B cell (primary cell): ENCODE results near the gene PPP2R5B. TPM values are rescaled to one million over a fixed set of nuclear protein-coding genes. Genes with fewer than 3 reads are reported as not detected.

ENCODE experiments used
- ATAC-seq: fragments of 200-7000 bp; cut with Tn5 transposase; one replicate; pipeline ENCODE4 v1.10.0; 2021; ENCODE audit warnings: low read depth, mild to moderate bottlenecking, moderate number of reproducible peaks, moderate library complexity
- CTCF ChIA-PET: fragments of 350-600 bp; sonication (Branson Sonifier 250); formaldehyde crosslinking; loops from one replicate; lab custom pipeline; 2021; ENCODE audit warnings: antibody characterized with exemption, inconsistent platforms; lab: Charles Lee
- POLR2A ChIA-PET: fragments of 350-600 bp; sonication (Branson Sonifier 250); formaldehyde crosslinking; loops from one replicate; lab custom pipeline; 2021; ENCODE audit warnings: antibody characterized with exemption; lab: Charles Lee
- DNase-seq: peaks from one replicate; pipeline ENCODE4 v3.0.0; 2013
- H2AFZ ChIP-seq: 2 replicates; pipeline ENCODE4 v1.6.1; 2012; ENCODE audit warnings: mild to moderate bottlenecking, low read depth, low read length; ENCODE audit not compliant: insufficient read depth, poor library complexity, severe bottlenecking
- H3K27ac ChIP-seq, 2 donors: 1 replicate in 1 of 2; 2 replicates in 1 of 2; pipeline ENCODE4 v1.5.1; 2012 to 2013; ENCODE audit warnings: low read length in 2 of 2, mild to moderate bottlenecking in 2 of 2, moderate library complexity in 1 of 2
- H3K27me3 ChIP-seq, 4 experiments: fragments of 200-600 bp in 1 of 4; sonication (generic) in 1 of 4; replicated peaks in 1 of 4; 1 replicate in 2 of 4; 2 replicates in 2 of 4; pipeline versions ENCODE4 v1.6.1 to v1.7.0; 2013 to 2016; ENCODE audit warnings: low read length in 3 of 4, mild to moderate bottlenecking in 2 of 4, mixed read lengths in 1 of 4, moderate library complexity in 1 of 4; ENCODE audit not compliant: insufficient read depth in 4 of 4, control insufficient read depth in 3 of 4; ENCODE audit errors: control extremely low read depth in 1 of 4
- H3K36me3 ChIP-seq, 2 experiments: replicated peaks in 1 of 2; 1 replicate in 1 of 2; 2 replicates in 1 of 2; pipeline versions ENCODE4 v1.6.1 to v1.7.1; 2013; ENCODE audit warnings: low read length in 1 of 2; ENCODE audit not compliant: insufficient read depth in 2 of 2, control insufficient read depth in 1 of 2; ENCODE audit errors: control extremely low read depth in 1 of 2, extremely low read depth in 1 of 2
- H3K4me1 ChIP-seq, 2 donors: fragments of 200-600 bp in 1 of 2; sonication (generic) in 1 of 2; 1 replicate in 1 of 2; 2 replicates in 1 of 2; pipeline versions ENCODE4 v1.5.1 to v1.6.1; 2013 to 2017; ENCODE audit warnings: low read length in 2 of 2; ENCODE audit not compliant: control insufficient read depth in 2 of 2, insufficient read depth in 2 of 2
- H3K4me2 ChIP-seq: replicated peaks from 2 replicates; pipeline ENCODE3; 2012; ENCODE audit warnings: mild to moderate bottlenecking, low read depth, low read length; ENCODE audit not compliant: poor library complexity, severe bottlenecking
- H3K4me3 ChIP-seq, 5 experiments: fragments of 200-600 bp in 1 of 5; sonication (generic) in 1 of 5; 1 replicate in 3 of 5; 2 replicates in 2 of 5; pipeline versions ENCODE4 v1.5.1 to v1.7.0; 2011 to 2016; ENCODE audit warnings: low read length in 4 of 5, mild to moderate bottlenecking in 4 of 5, low read depth in 2 of 5, control low read depth in 1 of 5, moderate library complexity in 1 of 5; ENCODE audit not compliant: insufficient read depth in 1 of 5; ENCODE audit errors: control extremely low read depth in 1 of 5, extremely low read depth in 1 of 5
- H3K79me2 ChIP-seq: fragments of 200-600 bp; sonication (generic); one replicate; pipeline ENCODE4 v1.6.0; 2016; ENCODE audit warnings: low read length; ENCODE audit not compliant: control insufficient read depth, insufficient read depth
- H3K9ac ChIP-seq: fragments of 200-600 bp; sonication (generic); 2 replicates; pipeline ENCODE4 v1.6.1; 2017; ENCODE audit warnings: mild to moderate bottlenecking, low read length, moderate library complexity
- H3K9me3 ChIP-seq, 3 donors: one replicate each; pipeline versions ENCODE4 v1.6.1 to v1.7.1; 2013; ENCODE audit warnings: low read length in 2 of 3; ENCODE audit not compliant: control insufficient read depth in 2 of 3, insufficient read depth in 1 of 3; ENCODE audit errors: control extremely low read depth in 1 of 3
- H4K20me1 ChIP-seq: 2 replicates; pipeline ENCODE4 v1.6.0; 2012; ENCODE audit warnings: mild to moderate bottlenecking, low read length; ENCODE audit not compliant: insufficient read depth, control insufficient read depth, poor library complexity, severe bottlenecking
- H3K27ac Mint-ChIP-seq: one replicate; pipeline ENCODE4 v1.8.0; 2021; ENCODE audit warnings: mixed read lengths
- H3K27me3 Mint-ChIP-seq: one replicate; pipeline ENCODE4 v1.8.0; 2021; ENCODE audit warnings: mixed read lengths
- H3K4me1 Mint-ChIP-seq: one replicate; pipeline ENCODE4 v1.8.0; 2021; ENCODE audit warnings: mixed read lengths
- H3K4me3 Mint-ChIP-seq: one replicate; pipeline ENCODE4 v1.8.0; 2021; ENCODE audit warnings: mixed read lengths
- H3K9me3 Mint-ChIP-seq: one replicate; pipeline ENCODE4 v1.8.0; 2022; ENCODE audit warnings: mixed read lengths; ENCODE audit not compliant: insufficient read depth
- CTCF ChIP-seq: fragments of 200-600 bp; IDR thresholded peaks from one replicate; pipeline ENCODE4 v1.8.0; 2022; ENCODE audit warnings: antibody characterized with exemption, mild to moderate bottlenecking
- EZH2 ChIP-seq: IDR thresholded peaks from 2 replicates; pipeline ENCODE4 v1.6.1; 2012; ENCODE audit warnings: borderline replicate concordance, low read depth, mild to moderate bottlenecking, moderate library complexity, low read length; ENCODE audit not compliant: insufficient read depth, poor library complexity, severe bottlenecking
- WGBS: methylation state at CpG from one replicate; pipeline ENCODE4 v1.1.5; 2013; ENCODE audit warnings: missing lambda C conversion rate; ENCODE audit not compliant: insufficient coverage; 5-methylcytosine and 5-hydroxymethylcytosine counted together
- intact Hi-C: fragments of 100-400 bp; cut with micrococcal nuclease; formaldehyde crosslinking; loops from one replicate; pipeline ENCODE4 v1.10.0; 2022
- polyA plus RNA-seq: library from polyadenylated mRNA; depleted of rRNA; stranded (reverse); fragments of >200 nt; gene quantifications from 2 replicates; pipeline ENCODE4 v1.2.3, GENCODE V29; 2012
- total RNA-seq, 2 donors: library from RNA; stranded (reverse); fragments of 120-200 nt in 1 of 2; gene quantifications; 1 replicate in 1 of 2; 2 replicates in 1 of 2; pipeline versions ENCODE4 v1.2.3 to v1.2.4, GENCODE V29; 2013 to 2022

PPP2R5B gene
- total and polyA plus RNA-seq, 2 donors (not counting 1 experiment from before 2014, with no cell fraction given), result 22.6 to 30.5 TPM

- no peak overlapping the region for H2AFZ ChIP-seq
- intact Hi-C loops, result loop anchor here (10.0 kb wide), 1 partner anchor 204 kb away; the partner anchor contains the start of genes TM7SF2 and ZNHIT2
- H3K4me3 ChIP-seq, result no peak overlapping the region
- ATAC-seq (no peak), DNase-seq (no peak)
- H3K9ac ChIP-seq, result no peak overlapping the region
- no peaks in the 10 kb centered on the region for H4K20me1 ChIP-seq
- WGBS, result 98% methylated on average over 26 of the region's 27 CpGs
- no peak overlapping the region for H3K4me3 Mint-ChIP-seq
- H3K4me2 ChIP-seq, result no peak overlapping the region
- H3K27ac ChIP-seq, result no peak overlapping the region
- H3K27me3 ChIP-seq, result no peaks in the 10 kb centered on the region
- no peaks in the 10 kb centered on the region for H3K9me3 Mint-ChIP-seq
- ChIA-PET CTCF (interaction anchor here (1.7 kb wide), 1 partner anchor 86 kb away, joined by 4 read pairs; the partner anchor contains the start of gene BATF2), POLR2A (no interaction called here)
- H3K27ac Mint-ChIP-seq, result no peak overlapping the region
- H3K36me3 ChIP-seq, result peaks cover 0 to 75% of the 10 kb centered on the region in 2 experiments
- H3K4me1 ChIP-seq, result peaks cover under 1 to 6% of the 10 kb centered on the region in 2 donors
- no peaks in the 10 kb centered on the region for H3K27me3 Mint-ChIP-seq
- H3K4me1 Mint-ChIP-seq, result peaks cover 8% of the 10 kb centered on the region
- H3K79me2 ChIP-seq, result peaks cover 8% of the 10 kb centered on the region
- H3K9me3 ChIP-seq, result no peaks in the 10 kb centered on the region
- TF ChIP-seq EZH2 (no peak), CTCF (no peak)
Observed at GRCh38 chr11:64910451-64911093, 13.9 kb upstream of the PPP2R5B start.

- Histone ChIP-seq H2AFZ (no peak overlapping the region), H3K9me3 (no peaks in the 10 kb centered on the region), H3K27me3 (no peaks in the 10 kb centered on the region), H3K4me2 (no peak overlapping the region), H3K4me3 (no peak overlapping the region), H3K9ac (no peak overlapping the region), H4K20me1 (no peaks in the 10 kb centered on the region), H3K4me1 (peaks cover 7 to 12% of the 10 kb centered on the region in 2 donors), H3K36me3 (peaks cover 0 to 69% of the 10 kb centered on the region in 2 experiments), H3K27ac (no peak overlapping the region), H3K79me2 (peaks cover 13% of the 10 kb centered on the region)
- TF ChIP-seq EZH2, result no peak
- no peak for TF ChIP-seq CTCF
- H3K27ac Mint-ChIP-seq, result no peak overlapping the region
- no peak overlapping the region for H3K4me3 Mint-ChIP-seq
- ChIA-PET POLR2A (no interaction called here), CTCF (interaction anchor here (0.6 kb wide), 1 partner anchor 355 kb away, joined by 3 read pairs; no protein-coding TSS in a partner anchor)
- DNase-seq (no peak), ATAC-seq (no peak)
- intact Hi-C loops, result loop anchor here (10.0 kb wide), 1 partner anchor 204 kb away; the partner anchor contains the start of genes TM7SF2 and ZNHIT2
- over 99% methylated on average over 7 of the region's 7 CpGs for WGBS
- no peaks in the 10 kb centered on the region for H3K9me3 Mint-ChIP-seq
- no peaks in the 10 kb centered on the region for H3K27me3 Mint-ChIP-seq
- peaks cover 14% of the 10 kb centered on the region for H3K4me1 Mint-ChIP-seq
Observed at GRCh38 chr11:64911142-64911541, 13.3 kb upstream of the PPP2R5B start.
